ENCODE results near the gene OR8B4. TPM values are rescaled to one million over a fixed set of nuclear protein-coding genes. Genes with fewer than 3 reads are reported as not detected.

OR8B4 gene
- total RNA-seq, 1 experiment from 2014 or later, result not detected

DNA sequence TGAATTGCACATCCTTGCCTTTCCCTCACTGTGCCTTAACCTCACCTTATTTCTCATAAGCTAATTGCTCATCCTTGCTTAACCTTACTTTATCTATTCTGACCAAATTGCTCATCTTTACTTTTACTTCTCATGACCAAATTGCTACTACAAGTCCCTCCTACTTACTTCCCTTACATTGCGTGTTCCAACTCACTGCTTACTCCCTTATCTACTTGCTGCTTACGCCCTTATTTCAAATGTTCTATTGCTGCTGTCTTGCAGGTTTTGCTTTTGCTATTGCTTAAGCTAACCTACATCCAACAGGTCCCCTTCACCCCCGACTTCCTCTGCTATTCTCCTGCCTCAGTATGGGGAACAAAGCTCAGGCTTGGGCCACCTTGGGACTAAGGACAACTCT lies 48.4 kb downstream of the OR8B4 start:
- H3K27me3 ChIP-seq (replicated peaks; ENCODE audit: control insufficient read depth, insufficient read depth, low read length), result peaks cover 2% of the 10 kb centered on the region
- DNase-seq, result no peak
- no peaks in the 10 kb centered on the region for H3K4me1 ChIP-seq
- no peak overlapping the region for H3K4me3 Mint-ChIP-seq (ENCODE audit: unreplicated experiment)
- TF ChIP-seq CTCF (IDR thresholded peaks at IDR 0.05; ENCODE audit: insufficient read depth in 1 of 2, low read depth in 1 of 2, low read length in 1 of 2, severe bottlenecking in 1 of 2, unreplicated experiment in 1 of 2), result no peak
- BruUV-seq (replicated peaks), result no TSS peak
- no peaks in the 10 kb centered on the region for H3K27me3 Mint-ChIP-seq (ENCODE audit: insufficient read depth, unreplicated experiment)
- no peaks in the 10 kb centered on the region for H3K9me3 ChIP-seq
- ChIA-PET CTCF (no interaction called here), POLR2A (no interaction called here)
- H3K4me1 Mint-ChIP-seq (ENCODE audit: low read depth, unreplicated experiment), result no peaks in the 10 kb centered on the region
- no peak overlapping the region for H3K27ac Mint-ChIP-seq (ENCODE audit: unreplicated experiment)
- no peaks in the 10 kb centered on the region for H3K36me3 Mint-ChIP-seq (ENCODE audit: insufficient read depth, unreplicated experiment)
- intact Hi-C loops (cut with micrococcal nuclease; ENCODE audit: unreplicated experiment), result no loop called here
- H3K9me3 Mint-ChIP-seq (ENCODE audit: unreplicated experiment), result no peaks in the 10 kb centered on the region
- H3K4me3 ChIP-seq (ENCODE audit: low read depth, low read length), result no peak overlapping the region
- no peaks in the 10 kb centered on the region for H3K36me3 ChIP-seq (ENCODE audit: control insufficient read depth, insufficient read depth, low read length)

Other genes starting within 250 kb of the OR8B4 start
- gene OR10D3, start 241.5 kb downstream of the OR8B4 start, total RNA-seq (2022), result not detected in 2 replicates
- not detected in 2 replicates for gene OR8G1, start 183.8 kb downstream of the OR8B4 start, total RNA-seq (2022)
- gene OR8G5, start 168.5 kb downstream of the OR8B4 start, total RNA-seq (2022), result not detected in 2 replicates
- gene OR8D1, start 110.9 kb downstream of the OR8B4 start, total RNA-seq (2022), result not detected in 2 replicates
- gene OR8D2, start 104.7 kb downstream of the OR8B4 start, total RNA-seq (2022), result not detected in 2 replicates
- not detected in 2 replicates for gene OR8B2, start 40.4 kb downstream of the OR8B4 start, total RNA-seq (2022)
- not detected in 2 replicates for gene OR8B3, start 25.8 kb downstream of the OR8B4 start, total RNA-seq (2022)
- not detected in 2 replicates for gene OR8B8, start 20.8 kb upstream of the OR8B4 start, total RNA-seq (2022)
- not detected in 2 replicates for gene OR8B12, start 118.8 kb upstream of the OR8B4 start, total RNA-seq (2022)
- gene OR8A1, start 145.1 kb upstream of the OR8B4 start, total RNA-seq (2022), result not detected in 2 replicates
- gene PANX3, start 186.6 kb upstream of the OR8B4 start, total RNA-seq (2022), result not detected in 2 replicates
- gene TBRG1, start 198.0 kb upstream of the OR8B4 start, total RNA-seq (2022), result 71.5 and 72.0 TPM in 2 replicates
- gene SIAE, start 248.9 kb upstream of the OR8B4 start, total RNA-seq (2022), result 33.7 and 34.1 TPM in 2 replicates
- 3.7 and 4.2 TPM in 2 replicates for gene SPA17, start 249.0 kb upstream of the OR8B4 start, total RNA-seq (2022)

Measured in Caco-2 (cell line).